ENCODE data around the gene LRP1B.

- TF ChIP-seq EZH2 (IDR thresholded peaks at IDR 0.05; ENCODE audit: insufficient read depth, poor library complexity, severe bottlenecking) (no peak), EZH2phosphoT487 (IDR thresholded peaks at IDR 0.05; ENCODE audit: insufficient read depth, low read depth) (no peak)
These were observed 42.7 kb downstream of the LRP1B start for GRCh38 chr2:142088058-142088568.
